Endothelial cell of umbilical vein (primary cell): ENCODE data around the gene TNKS1BP1. TPM values are rescaled to one million over a fixed set of nuclear protein-coding genes. Genes with fewer than 3 reads are reported as not detected.

Source experiments
- BruUV-seq: library from RNA; stranded (reverse); fragments of 400-500 nt; replicated peaks from 2 replicates; lab custom pipeline; 2021; lab: Mats Ljungman, UMichigan
- CTCF ChIA-PET: fragments of 300-600, 350-600 bp; sonication (Branson Sonifier 250); formaldehyde crosslinking; loops from one replicate; lab custom pipeline; 2021; ENCODE audit warnings: antibody characterized with exemption, inconsistent platforms; lab: Charles Lee
- POLR2A ChIA-PET: fragments of 300-600, 350-600 bp; sonication (Branson Sonifier 250); formaldehyde crosslinking; loops from one replicate; lab custom pipeline; 2021; ENCODE audit warnings: antibody characterized with exemption, inconsistent platforms; lab: Charles Lee
- DNase-seq: peaks from one replicate; pipeline ENCODE4 v3.0.0-alpha.2; 2011; ENCODE audit warnings: low read depth, low spot score
- FAIRE-seq: peaks from 2 replicates; lab custom pipeline; 2011; peaks lifted over from hg19 to GRCh38; lab: Jason Lieb, UNC
- H2AFZ ChIP-seq: 2 replicates; pipeline ENCODE4 v1.6.0; 2012; ENCODE audit warnings: low read depth, low read length, control low read depth, inconsistent platforms
- H3K27ac ChIP-seq: 2 replicates; pipeline ENCODE4 v1.5.1; 2011; ENCODE audit warnings: low read depth, mild to moderate bottlenecking, control low read depth, low read length, moderate library complexity; ENCODE audit not compliant: insufficient read depth
- H3K27me3 ChIP-seq, 2 experiments: 2 replicates each; pipeline versions ENCODE4 v1.6.0 to v1.6.1; 2011; ENCODE audit warnings: low read length in 2 of 2, mixed read lengths in 1 of 2; ENCODE audit not compliant: control insufficient read depth in 2 of 2, insufficient read depth in 2 of 2
- H3K36me3 ChIP-seq, 2 experiments: 2 replicates in 1 of 2; 3 replicates in 1 of 2; pipeline ENCODE4 v1.5.1; 2011; ENCODE audit warnings: low read length in 2 of 2, mild to moderate bottlenecking in 1 of 2, moderate library complexity in 1 of 2; ENCODE audit not compliant: control insufficient read depth in 2 of 2, insufficient read depth in 2 of 2; ENCODE audit errors: extremely low read depth in 1 of 2
- H3K4me1 ChIP-seq: 3 replicates; pipeline ENCODE4 v1.5.1; 2011; ENCODE audit warnings: mild to moderate bottlenecking, low read length; ENCODE audit not compliant: control insufficient read depth, insufficient read depth; ENCODE audit errors: extremely low read depth
- H3K4me2 ChIP-seq: 2 replicates; pipeline ENCODE4 v1.6.1; 2011; ENCODE audit warnings: low read length, control low read depth, mixed read lengths; ENCODE audit not compliant: insufficient read depth
- H3K4me3 ChIP-seq, 3 experiments: fragments of 200-600 bp in 1 of 3; sonication (generic), shearing (Covaris generic) in 1 of 3; replicated peaks in 1 of 3; 2 replicates each; pipeline ENCODE4 v1.5.1; 2011 to 2016; ENCODE audit warnings: control low read depth in 3 of 3, low read length in 3 of 3, mild to moderate bottlenecking in 2 of 3, inconsistent platforms in 1 of 3, low read depth in 1 of 3, moderate library complexity in 1 of 3; ENCODE audit not compliant: insufficient read depth in 1 of 3
- H3K79me2 ChIP-seq: 2 replicates; pipeline ENCODE4 v1.6.0; 2012; ENCODE audit warnings: low read length, inconsistent platforms; ENCODE audit not compliant: control insufficient read depth, insufficient read depth
- H3K9ac ChIP-seq: replicated peaks from 2 replicates; pipeline ENCODE3; 2011; ENCODE audit warnings: low read length, control low read depth; ENCODE audit not compliant: insufficient read depth; ENCODE audit errors: extremely low read depth
- H3K9me1 ChIP-seq: replicated peaks from 3 replicates; pipeline ENCODE4 v1.6.0; 2011; ENCODE audit warnings: mild to moderate bottlenecking, low read length; ENCODE audit not compliant: control insufficient read depth, insufficient read depth; ENCODE audit errors: extremely low read depth
- H3K9me3 ChIP-seq: replicated peaks from 2 replicates; pipeline ENCODE4 v1.5.1; 2012; ENCODE audit warnings: low read length, inconsistent platforms; ENCODE audit not compliant: control insufficient read depth, insufficient read depth
- H4K20me1 ChIP-seq: replicated peaks from 2 replicates; pipeline ENCODE3; 2011; ENCODE audit warnings: mild to moderate bottlenecking, low read length; ENCODE audit not compliant: control insufficient read depth, insufficient read depth; ENCODE audit errors: extremely low read depth
- EZH2 ChIP-seq: IDR thresholded peaks from 2 replicates; pipeline ENCODE4 v1.6.1; 2012; ENCODE audit warnings: borderline replicate concordance, low read depth, mild to moderate bottlenecking, moderate library complexity, low read length, inconsistent platforms; ENCODE audit not compliant: severe bottlenecking
- FOS ChIP-seq: IDR thresholded peaks from 2 replicates; pipeline ENCODE4 v1.6.1; 2011; ENCODE audit warnings: mild to moderate bottlenecking, low read length, moderate library complexity, borderline replicate concordance; ENCODE audit not compliant: insufficient read depth
- GATA2 ChIP-seq: IDR thresholded peaks from 2 replicates; pipeline ENCODE4 v1.7.0; 2011; ENCODE audit warnings: low read depth, mild to moderate bottlenecking, moderate library complexity, mixed read lengths, low read length; ENCODE audit not compliant: insufficient read length, insufficient read depth
- JUN ChIP-seq: IDR thresholded peaks from 2 replicates; pipeline ENCODE4 v1.6.1; 2011; ENCODE audit warnings: borderline replicate concordance, low read depth; ENCODE audit not compliant: insufficient read length, insufficient read depth
- MAX ChIP-seq: IDR thresholded peaks from 2 replicates; pipeline ENCODE4 v1.6.1; 2011; ENCODE audit not compliant: insufficient read depth, insufficient read length
- MYC ChIP-seq: IDR thresholded peaks from one replicate; pipeline ENCODE4 v1.6.1; 2011; ENCODE audit warnings: mild to moderate bottlenecking, low read depth, low read length
- POLR2A ChIP-seq: IDR thresholded peaks from 2 replicates; pipeline ENCODE4 v1.6.1; 2012; ENCODE audit warnings: low read depth, mild to moderate bottlenecking, control low read depth, low read length
- POLR2AphosphoS5 ChIP-seq: IDR thresholded peaks from 2 replicates; pipeline ENCODE4 v1.6.1; 2012; ENCODE audit warnings: low read depth, mild to moderate bottlenecking, control low read depth, low read length, moderate library complexity; ENCODE audit not compliant: insufficient read depth
- dilution Hi-C: fragments of 300-500 bp; cut with MboI; formaldehyde crosslinking; loops from one replicate; pipeline ENCODE4 v1.15.0; 2019; ENCODE audit warnings: low sequenced_read_pairs; ENCODE audit not compliant: extremely low pct_ligation_motif_present
- intact Hi-C: fragments of 100-400 bp; cut with micrococcal nuclease; formaldehyde crosslinking; loops from one replicate; pipeline ENCODE4 v1.10.0; 2022
- polyA plus RNA-seq, 4 experiments: library from polyadenylated mRNA; depleted of rRNA in 3 of 4; stranded (reverse) in 3 of 4; unstranded in 1 of 4; fragments of >200 nt; gene quantifications; 2 replicates each; pipeline versions ENCODE4 v1.2.1 to v1.2.3, GENCODE V29; 2011 to 2012; ENCODE audit warnings: missing spikeins in 1 of 4
- total RNA-seq: library from RNA; stranded (reverse); gene quantifications from 2 replicates; pipeline ENCODE4 v1.2.3, GENCODE V29; 2021

TNKS1BP1 gene
- total and polyA plus RNA-seq, 2 donors (not counting 3 experiments of a cell fraction or from before 2014, with no cell fraction given) = 54.6 to 111 TPM

- dilution Hi-C loops = no loop called here
- no peak overlapping the region for H3K4me2 ChIP-seq
- FAIRE-seq (no peak), DNase-seq (no peak)
- peaks cover 0 to 2% of the 10 kb centered on the region in 2 experiments for H3K27me3 ChIP-seq
- CTCF ChIA-PET = interaction anchor here (1.9 kb wide), 1 partner anchor 12 kb away, joined by 5 read pairs; no protein-coding TSS in a partner anchor
- no peak overlapping the region for H2AFZ ChIP-seq
- H3K9me1 ChIP-seq = no peaks in the 10 kb centered on the region
- no peak for TF ChIP-seq EZH2
- no peaks in the 10 kb centered on the region for H3K79me2 ChIP-seq
- BruUV-seq = no TSS peak
- no peaks in the 10 kb centered on the region for H3K36me3 ChIP-seq
- no peaks in the 10 kb centered on the region for H3K4me1 ChIP-seq
- POLR2A ChIA-PET = no interaction called here
- H3K9ac ChIP-seq = no peak overlapping the region
- H4K20me1 ChIP-seq = no peaks in the 10 kb centered on the region
- no peak overlapping the region for H3K4me3 ChIP-seq
- H3K27ac ChIP-seq = no peak overlapping the region
- H3K9me3 ChIP-seq = no peaks in the 10 kb centered on the region
- intact Hi-C loops = no loop called here
Observed at GRCh38 chr11:57262157-57262556, 62.6 kb downstream of the TNKS1BP1 start.

GRCh38 chr11:57260937-57261783, 63.6 kb downstream of the TNKS1BP1 start:
- BruUV-seq = no TSS peak
- intact Hi-C loops (no loop called here), dilution Hi-C loops (no loop called here)
- Histone ChIP-seq H3K4me3 (no peak overlapping the region), H3K9ac (no peak overlapping the region), H3K4me2 (no peak overlapping the region), H3K9me3 (no peaks in the 10 kb centered on the region), H3K79me2 (no peaks in the 10 kb centered on the region), H2AFZ (peak overlapping the region; percentile 54), H3K27ac (no peak overlapping the region), H3K36me3 (no peaks in the 10 kb centered on the region), H3K4me1 (no peaks in the 10 kb centered on the region), H4K20me1 (no peaks in the 10 kb centered on the region), H3K27me3 (peaks cover 0 to 2% of the 10 kb centered on the region in 2 experiments), H3K9me1 (no peaks in the 10 kb centered on the region)
- POLR2A ChIA-PET = no interaction called here
- DNase-seq = peak; percentile 77
- no peak for TF ChIP-seq JUN
- TF ChIP-seq MAX = no peak
- no peak for TF ChIP-seq FOS
- no peak for TF ChIP-seq EZH2
- no peak for TF ChIP-seq MYC
- no peak for TF ChIP-seq POLR2AphosphoS5
- TF ChIP-seq POLR2A = no peak
- no peak for TF ChIP-seq GATA2
- FAIRE-seq = no peak
- CTCF ChIA-PET = interaction anchor here (1.0 to 1.9 kb wide), 6 partner anchors 11 to 85 kb away, joined by 3 to 5 read pairs (median 3); no protein-coding TSS in a partner anchor
